ENCODE data around the gene KRT76.
"Not testable (repeated sequence)": the region's sequence is repeated elsewhere in the genome, so short reads cannot be mapped to it uniquely, and the experiment has no call there.

Gene KRT76

DNA sequence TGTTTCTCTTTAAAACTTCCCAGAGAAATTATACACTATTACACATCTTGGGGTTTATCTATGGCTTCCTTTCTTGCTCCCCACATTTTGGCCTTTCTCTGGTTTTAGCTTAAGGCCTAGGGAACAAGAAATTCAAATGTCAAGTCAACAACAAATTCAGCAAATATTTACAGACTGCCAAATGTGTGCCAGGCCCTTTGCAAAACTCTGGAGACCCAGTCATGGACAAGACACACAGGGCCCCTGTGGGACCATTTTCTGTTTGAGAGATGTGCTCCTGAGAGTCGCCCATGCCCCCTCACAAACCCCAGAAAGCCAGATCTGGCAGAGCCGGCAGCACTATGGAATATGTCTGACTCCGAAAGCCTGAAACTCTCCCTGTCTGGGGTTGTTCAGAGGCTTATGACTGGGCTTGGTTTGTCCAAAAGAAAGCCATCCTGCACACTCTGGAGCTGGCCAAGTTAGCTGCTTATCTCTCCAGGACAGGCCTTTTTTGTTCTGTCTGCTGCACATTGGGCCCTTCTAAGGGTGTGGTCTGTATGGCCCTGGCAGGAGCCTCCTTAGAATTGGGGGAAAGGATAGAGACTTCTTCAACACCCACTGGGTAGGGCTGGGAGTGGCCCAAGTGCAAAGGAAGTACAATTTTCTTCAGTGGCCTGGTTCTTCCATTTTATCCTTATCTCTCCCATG lies 19.8 kb upstream of the KRT76 start:
- DNase-seq: peak; percentile 97

DNA sequence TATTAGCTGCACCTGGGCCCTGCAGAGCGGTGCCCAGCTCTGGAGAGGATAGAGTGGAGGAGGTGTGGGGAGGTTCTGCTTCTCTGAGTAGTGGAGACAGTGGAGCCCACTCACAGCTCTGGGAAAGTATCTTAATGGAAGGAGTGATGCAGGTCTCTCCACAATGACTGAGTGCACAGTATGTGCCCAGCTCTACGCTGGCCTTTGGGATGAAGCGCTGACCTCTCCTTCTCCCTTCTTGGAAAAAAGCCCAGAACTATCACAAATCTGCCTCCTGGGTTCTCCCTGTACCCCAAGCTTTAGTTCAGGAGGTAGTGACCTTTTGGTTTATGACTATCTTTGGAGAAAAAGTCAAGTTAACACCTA lies 19.3 kb upstream of the KRT76 start:
- DNase-seq: no peak

DNA sequence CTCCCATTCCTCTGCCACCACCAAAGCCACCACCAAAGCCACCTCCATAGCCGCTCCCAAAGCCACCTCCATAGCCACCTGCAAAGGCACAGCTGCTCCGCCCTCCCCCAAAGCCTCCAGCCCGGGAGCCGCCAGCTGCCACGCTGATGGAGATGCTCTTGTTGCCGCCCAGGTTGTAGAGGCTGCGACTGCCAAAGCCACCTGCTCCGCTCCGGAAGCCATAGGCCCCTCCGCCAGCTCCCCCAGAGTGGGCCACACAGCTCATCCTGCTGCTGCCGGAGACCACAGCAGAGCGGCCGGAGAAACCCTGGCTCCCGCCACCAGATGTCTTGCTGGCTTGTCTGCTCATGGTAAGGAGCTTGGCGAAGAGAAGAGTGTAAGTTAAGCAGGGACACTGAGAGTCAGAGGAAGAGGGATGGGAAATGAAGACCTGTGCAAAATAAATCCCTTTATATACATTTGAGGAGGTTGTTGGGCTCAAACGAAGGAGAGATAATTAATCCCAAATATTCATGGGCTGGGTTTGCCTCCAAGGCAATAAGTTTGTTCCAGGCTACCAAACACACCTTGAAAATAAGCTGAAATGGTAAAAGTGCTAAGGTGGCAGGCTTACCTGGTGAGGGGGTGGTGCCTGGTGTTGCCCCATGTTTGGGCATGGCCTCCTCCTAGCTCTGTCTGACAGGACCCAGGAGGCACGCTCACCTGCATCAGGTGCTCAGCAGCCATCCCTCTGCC lies 18.7 kb upstream of the KRT76 start, which contains the start of gene KRT3:
TSS of gene KRT3 (minus strand) at position 424 of the 735 bp plus-strand sequence. CDS start at position 349, 75 bp downstream.
- DNase-seq: no peak

DNA sequence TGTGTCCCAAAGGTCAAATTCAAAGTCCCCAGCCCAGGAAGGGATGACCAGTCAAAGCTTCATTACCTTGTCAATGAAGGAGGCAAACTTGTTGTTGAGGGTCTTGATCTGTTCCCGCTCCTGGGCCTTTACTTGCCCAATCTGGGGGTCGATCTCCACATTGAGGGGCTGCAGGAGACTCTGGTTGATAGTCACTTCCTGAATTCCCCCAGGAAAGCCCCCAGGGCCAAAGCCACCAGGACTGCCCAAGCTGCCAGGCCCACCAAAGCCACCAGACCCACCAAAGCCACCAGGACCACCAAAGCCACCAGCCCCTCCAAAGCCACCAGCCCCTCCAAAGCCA lies 18.2 kb upstream of the KRT76 start:
- DNase-seq: not testable (repeated sequence)

DNA sequence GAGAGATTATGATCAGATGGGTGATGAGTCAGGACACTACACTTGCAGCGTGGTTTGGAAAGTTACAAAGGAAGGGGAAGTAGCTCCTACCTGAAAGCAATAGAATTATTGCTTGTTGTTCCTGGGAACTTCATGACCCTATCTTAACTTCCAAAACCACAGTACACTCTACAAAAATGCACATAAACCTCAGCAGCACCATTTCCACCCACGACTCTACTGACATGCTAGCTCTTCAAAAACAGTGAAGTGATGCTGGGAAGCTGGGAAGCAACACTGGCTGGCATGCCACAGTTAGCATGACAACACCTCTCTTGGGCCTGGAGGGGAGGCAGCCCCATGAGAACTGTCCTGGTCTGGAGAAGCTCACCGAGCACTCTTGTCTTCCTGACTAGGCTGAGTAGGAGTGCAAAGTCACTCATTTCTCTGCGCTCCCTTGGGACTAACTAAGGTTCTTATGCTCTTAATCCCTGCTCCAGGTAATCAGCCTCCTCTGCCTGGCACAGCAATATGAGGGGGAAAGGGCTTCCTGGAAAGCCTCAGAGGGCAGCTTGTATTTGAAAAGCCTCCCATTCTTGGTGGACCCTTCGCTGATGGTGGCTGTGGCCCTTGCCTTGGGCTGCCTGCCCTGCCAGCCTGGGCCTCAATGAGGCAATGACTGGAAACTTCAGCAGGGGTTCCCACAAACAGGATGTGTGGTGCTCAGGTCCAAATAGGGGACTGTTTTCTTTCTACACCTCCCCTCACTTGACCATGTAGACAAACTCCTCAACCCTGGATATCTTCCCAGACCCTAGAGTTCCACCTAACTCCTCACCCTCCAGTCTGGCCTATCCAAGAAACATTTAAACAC lies 17.6 kb upstream of the KRT76 start:
- peak; percentile 24 for DNase-seq

DNA sequence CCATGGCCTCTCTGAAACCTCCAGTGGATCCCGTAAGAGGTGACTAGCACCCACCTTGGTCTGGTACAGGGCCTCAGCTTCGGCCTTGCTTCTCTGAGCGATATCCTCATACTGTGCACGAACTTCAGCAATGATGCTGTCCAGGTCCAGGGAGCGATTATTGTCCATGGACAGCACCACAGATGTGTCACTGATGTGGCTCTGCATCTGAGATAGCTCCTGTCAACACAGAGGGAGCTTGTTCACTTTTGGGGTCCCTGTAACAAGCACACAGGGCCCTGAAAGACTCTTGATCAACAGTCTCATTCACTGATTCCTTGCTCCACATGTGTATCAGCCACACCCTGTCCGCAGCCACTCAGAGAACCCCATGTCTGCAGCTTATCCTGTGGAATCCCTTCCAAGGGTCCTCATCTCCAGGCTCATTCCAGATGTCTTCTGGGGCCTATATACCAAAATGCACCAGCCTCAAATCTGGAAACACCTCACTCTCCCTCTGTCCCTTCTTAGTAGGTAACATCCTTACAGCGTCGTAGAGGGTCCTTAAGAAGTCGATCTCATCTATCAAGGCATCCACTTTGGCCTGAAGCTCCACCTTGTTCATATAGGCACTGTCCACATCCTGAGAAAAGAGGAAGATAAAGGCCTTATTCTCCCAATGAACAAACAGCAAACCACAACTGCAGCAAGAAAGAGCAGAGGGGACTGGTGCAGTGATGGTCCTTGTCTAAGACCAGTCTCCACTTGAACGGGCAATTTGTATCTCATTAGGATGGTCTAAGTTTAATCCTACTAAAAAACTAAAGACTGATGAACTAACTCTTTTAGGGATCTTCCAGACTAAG lies 15.3 kb upstream of the KRT76 start:
- DNase-seq: peak; percentile 17

DNA sequence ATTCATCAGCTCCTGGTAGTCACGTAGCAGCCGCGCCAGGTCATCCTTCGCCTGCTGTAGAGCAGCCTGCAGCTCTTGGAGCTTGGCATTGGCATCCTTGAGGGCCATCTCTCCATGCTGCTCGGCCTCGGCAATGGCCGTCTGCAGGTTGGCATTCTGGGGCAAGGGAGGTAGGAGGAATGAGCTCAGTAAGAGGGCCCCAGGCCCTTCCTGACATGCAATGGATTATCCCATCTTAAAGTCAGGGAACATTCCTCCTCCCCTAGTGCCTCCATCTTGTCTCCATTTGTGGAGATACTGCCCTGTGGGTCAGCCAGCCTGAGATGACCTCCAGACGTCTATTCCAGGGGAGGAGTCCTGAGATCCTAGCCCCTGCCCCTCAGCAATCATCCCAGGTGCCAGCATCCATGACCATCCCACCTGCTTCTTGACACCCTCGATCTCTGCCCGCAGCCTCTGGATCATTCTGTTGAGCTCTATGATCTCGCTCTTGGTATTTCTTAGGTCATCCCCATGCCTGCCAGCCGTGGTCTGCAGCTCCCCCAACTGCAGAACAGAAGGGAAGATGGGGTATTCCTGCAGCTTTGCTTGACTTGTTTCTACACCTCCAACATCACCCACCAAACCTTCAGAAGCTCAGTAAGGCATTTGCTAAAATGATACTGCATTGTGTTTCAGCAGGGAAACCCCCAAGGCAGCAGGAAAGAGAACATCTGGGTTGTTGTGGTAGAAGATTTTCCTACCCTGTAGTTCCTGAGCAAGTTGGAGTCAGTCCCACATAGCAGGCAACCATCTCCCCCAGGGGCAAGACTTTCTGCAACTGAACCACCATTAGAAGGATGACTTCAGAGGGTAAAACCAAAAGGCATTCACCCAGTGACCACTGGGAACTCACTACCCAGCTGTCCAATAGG lies 14.4 kb upstream of the KRT76 start:
- no peak for DNase-seq

DNA sequence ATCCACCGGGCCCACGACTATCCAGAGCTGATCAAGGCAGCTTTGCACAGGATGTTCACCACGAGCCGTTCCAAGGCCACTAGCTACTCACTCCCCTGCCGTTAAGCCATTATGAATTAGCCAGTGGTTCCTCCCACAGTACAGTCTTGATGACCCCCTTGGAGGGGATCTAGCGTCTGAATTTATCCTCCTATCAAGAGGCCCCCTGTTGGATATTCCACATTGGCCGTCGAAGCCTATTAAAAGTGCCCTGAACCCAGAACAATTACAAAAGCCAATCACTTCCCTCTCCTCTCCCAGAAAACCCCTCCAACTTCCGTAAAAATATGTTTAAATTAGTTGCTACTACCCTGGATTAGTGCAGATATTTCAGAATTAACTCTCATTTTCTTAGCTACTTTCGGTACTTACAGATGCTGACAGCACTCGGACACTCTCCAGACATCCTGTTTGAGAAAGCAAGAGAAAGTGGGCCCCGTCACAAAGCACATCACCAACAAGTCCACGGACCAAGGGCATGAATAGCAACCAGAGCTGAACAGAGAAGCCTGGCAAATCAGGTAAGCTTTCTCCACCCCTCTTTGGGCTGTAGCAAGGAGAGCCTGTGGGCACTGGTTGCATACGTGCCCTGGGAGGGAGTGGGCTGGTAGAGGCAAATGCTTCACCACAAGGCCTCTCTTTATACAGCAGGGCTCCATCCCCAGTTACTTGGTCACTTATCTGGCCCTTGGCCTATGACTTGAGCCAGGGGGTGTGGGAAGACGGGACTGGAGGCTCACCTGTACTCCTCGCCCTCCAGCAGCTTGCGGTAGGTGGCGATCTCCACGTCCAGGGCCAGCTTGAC lies 13.5 kb upstream of the KRT76 start:
- no peak for DNase-seq

DNA sequence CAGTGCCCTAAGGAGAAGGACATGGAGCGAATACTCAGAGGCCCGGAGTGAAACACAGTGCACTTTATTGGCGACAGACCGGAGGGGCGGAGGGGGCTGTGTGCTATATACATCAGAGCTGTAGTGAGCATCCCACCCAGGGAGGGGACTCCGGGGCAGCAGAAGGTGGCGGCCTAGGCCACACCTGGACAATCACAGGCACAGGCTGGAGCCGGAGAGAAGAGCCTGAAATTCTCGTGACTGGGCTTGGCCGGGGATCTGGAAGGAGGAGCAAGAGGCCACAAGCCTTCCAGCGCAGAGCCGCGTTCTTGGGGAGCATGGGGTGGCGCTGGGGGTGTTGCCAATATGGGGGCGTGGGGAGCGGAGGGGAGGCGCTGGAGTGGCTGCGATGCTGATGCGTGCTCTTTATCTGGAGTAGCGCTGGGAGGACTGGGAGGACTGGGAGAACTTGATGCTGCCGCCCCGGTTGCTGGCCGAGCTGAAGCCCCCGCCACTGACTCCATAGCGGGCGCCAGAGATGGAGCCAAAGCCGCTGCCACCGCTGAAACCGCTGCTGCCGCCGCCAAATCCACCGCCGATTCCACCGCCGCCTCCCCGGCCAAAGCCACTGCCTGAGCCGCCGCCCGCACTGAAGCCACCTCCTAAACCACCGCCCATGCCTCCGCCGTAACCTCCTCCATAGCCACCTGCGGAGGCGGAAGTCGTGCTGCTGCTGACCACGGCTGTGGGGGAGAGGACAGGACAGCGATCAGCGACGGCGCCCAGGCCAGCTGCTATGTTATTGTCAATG lies 12.7 kb upstream of the KRT76 start:
- DNase-seq: peak; percentile 48

DNA sequence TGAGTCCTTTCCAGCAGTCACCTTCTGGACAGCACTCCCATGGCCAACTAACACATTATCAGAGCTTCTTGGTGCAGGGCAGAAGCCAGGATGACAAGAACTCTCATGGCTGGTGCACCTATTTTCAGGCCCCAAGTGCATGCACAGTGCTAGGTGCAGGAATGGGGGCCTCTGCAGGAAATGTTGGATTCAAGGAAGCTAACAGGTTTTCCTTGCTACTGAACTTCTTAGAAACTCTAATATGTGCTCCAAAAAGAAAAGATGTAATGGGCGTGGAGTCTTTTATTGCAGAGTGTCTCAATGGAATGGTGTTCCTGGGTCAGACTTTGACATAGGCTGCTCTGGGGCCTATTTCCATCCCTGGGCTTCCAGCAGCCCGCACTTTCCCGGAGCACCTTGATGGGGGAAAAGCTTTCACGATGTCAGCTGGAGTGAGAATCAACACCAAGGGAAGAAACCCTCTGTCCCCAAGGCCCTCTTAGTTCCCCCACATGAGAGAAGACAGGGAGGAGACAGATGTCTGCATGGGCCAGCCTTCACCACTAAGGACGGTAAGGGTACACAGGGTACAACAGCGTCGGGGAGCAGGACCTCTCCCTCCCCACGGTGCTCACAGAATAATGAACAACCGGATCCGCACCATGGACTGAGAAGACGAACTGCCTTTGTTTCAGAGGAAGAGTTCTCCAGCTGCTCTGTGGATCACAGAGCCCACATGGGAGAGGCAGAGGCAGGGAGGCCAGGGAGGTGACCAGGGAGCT lies 11.9 kb upstream of the KRT76 start:
- no peak for DNase-seq

DNA sequence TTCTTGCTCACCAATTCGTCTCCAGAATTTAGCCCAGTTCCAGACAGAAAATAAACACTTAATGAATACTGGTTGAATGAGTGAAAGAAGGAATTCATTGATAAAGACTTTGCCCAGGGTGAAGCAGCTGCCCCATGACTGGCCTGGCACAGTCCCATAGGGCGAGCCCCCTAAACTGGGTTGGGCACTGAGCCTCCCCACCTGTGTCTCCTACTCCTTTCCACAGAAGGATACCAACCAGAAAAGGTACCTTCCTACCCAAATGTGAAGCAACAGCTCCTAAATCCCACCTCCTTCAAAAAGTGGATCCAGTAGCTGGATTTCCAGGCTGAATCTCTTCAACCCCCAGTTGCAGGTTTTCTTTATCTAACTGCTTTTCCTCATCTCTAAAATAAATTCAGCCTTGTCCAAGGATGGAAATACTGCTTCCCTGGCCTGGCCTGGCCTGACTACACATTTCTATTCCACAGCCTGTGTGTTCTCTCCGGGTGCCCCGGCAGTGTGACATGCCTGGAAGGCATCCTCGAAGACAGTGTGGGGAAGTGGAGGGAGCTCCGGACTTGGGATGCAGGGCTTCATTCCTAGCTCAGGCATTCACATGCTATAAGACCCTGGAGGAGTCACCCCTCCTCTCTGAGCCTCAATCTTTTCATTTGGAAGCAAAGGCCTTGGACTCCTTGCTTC lies 11.2 kb upstream of the KRT76 start:
- DNase-seq: no peak

DNA sequence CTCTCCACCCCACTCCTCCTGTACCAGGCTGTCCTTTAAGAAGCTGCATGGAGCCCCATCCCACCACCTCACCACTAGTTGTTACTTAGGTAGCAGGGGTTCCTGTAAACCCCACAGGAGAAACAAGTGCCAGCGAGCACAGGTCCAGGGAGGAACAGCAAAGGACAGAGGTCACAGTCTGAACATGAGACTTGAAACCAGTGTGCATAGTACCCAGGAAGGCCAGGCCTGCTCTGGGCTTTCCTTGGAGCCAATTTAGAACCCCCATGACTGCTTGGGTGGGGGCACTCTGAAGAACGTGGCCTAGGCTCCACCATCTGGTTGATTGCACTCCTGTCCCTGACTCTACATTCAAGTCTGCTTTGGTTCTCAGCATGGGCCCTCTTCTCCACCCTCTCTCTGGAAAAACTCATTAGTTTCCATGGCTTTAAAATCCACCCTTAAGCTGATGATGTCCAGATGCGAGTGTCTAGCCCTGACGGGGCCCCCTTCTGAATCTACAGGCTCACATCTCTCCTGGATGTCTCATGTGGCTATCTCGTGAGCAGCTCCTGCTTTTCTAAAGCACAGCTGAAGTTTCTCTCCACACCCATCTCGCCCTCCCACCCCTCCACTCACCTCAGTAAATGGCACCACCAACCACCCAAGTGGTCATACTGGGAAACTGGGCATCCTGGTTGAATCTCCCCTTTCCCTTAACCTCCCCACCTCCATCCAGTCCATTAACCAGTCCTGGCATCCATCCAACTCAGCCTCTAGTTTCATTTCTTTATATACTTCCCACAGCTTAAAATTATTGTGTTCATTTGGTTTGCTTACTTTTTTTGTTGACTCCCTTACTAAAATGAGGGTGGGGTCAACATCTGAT lies 10.4 kb upstream of the KRT76 start:
- peak; percentile 36 for DNase-seq

DNA sequence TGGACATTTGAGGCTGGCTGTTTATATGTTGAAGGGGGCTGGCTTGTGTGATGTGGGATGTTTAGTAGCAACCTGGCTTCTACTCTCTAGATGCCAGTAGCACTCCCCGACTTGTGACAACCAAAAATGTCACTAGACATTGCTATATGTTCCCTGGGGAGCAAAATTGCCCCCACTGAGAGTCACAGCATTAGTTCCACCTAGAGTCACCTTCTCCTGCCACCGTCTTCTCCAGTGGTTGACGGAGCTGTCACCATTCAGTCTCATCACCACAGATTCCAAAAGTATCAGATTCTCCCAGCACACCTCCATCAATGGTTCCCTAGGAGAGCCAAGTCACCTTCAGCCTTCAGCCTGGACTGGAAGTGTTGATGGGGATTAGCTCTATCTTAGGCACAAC lies 7.8 kb upstream of the KRT76 start:
- no peak for DNase-seq

DNA sequence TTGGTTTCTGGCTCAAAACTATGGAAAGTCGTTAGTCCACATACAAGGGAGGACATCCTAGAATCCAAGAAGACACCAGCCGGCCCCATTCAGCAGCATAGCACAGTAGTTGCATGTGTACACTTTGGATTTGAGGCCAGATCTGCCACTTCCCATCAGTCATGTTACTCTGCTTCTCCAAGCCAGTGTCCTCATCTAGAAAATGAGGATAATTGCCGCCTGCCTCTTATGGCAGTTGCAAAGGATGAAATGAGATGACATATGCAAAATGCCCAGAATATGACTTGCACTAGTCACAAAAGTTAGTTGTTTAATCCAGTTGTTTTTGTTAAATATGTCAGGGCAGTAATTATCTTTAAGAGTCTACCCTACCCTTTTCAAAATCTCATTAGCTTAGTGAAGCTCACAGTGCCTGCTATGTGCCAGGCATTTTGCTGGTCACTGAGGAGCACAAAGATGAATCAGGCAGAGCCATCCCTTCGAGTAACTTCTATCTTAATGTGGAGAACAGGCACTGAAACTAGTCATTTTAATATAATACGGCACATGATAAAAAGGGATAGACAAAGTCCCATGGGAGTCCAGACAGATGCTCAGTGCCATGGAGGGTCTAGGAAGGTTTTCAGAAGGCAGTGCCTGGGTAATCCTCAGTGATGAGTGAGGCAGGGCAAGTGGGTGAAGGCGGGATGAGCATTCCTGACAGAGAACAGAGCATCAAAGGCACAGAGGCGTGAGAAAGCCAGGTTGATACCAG lies 6.6 kb upstream of the KRT76 start:
- DNase-seq: no peak

DNA sequence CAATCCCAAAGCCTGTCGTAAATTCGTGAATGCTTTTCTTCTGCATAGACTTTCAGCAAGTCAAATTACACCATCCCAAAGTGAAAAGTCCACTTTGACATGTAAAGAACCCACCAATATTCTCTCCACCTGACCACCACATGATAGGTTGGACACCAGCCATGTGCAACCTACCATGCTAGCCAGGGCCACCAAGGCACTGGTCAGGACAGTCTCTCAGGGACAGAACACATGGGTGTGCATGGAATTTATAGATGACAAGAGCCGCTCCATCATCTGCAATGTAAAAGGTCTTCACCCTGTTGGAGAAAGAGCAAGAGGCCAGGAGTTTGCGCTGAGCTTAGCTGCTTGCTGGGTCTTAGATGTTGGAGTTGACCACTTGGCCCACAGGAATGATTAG lies 5.4 kb upstream of the KRT76 start:
- DNase-seq: no peak

DNA sequence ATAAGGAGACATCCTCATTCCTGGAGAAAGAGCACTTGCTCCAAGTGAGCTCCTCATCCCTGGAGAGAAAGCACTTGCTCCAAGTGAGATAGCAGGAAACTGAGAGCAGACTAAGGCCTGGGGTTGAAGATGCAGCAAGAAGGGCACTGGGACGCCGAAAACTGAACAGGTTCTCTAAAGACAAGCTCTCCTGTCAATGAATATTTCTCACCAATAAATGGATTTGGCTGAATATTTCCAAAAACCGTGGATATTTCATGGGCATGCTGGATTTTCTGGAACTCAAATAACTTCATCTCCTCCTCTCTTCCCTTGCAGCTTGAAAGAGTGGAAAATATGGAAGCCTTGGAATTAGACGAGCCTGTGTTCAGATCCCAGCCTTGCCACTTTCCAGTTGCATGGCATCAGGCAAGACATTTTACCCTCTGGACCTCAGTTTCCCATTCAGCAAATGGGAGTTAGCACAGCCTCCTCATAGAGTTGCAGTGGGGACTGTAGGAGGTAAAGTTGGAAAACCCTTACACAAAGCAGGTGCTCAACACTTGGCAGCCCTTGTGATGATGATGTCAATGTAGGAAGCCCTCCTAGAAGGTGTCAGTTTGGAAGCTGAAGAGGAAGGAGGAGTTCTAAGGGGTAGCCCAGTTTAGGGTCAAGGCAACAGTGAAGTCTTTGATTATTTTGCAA lies 4.4 kb upstream of the KRT76 start:
- no peak for DNase-seq

All from hematopoietic multipotent progenitor cell treated with erythropoietin and hydrocortisone succinate and interleukin-3 and kit ligand, for 6 days (in vitro differentiated cells).